ENCODE results near the gene GRIN2B.

DNA sequence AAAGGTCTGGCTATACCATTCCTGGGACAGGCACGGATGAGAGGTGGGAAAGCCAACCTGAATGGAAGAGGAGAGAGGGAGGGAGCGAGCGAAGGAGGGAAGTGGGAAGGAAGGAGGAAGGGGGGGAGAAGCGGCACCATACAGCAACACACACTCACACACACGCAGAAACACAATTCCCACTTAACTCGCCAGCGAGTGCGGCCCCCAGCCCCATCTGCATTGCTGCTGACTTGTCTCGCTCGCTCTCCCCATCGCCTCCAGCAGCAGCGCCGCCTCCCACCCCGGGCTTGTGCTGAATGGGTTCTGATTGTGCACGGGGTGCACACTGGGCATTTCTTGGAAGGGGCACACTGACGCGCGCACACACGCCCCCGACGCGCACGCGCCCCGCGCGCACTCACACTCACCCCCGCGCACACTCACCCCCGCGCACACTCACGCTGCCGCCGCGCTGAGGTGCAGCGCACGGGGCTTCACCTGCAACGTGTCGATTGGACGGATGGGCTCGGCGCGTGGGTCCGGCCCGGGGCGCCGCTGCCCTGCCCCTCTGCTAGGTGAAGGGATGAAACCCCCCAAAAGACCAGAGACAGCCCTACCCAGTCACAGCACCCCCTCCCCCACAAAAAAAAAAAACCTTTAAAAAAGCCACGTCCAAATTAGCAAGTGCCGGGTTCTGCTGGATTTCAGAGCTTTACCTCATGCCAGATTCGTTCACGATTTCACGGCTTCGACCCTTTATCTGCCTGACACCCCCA lies 685 bp downstream of the GRIN2B start:
- TF ChIP-seq POLR2A (IDR thresholded peaks at IDR 0.05), result no peak
- TF ChIP-seq, protein P1, sequence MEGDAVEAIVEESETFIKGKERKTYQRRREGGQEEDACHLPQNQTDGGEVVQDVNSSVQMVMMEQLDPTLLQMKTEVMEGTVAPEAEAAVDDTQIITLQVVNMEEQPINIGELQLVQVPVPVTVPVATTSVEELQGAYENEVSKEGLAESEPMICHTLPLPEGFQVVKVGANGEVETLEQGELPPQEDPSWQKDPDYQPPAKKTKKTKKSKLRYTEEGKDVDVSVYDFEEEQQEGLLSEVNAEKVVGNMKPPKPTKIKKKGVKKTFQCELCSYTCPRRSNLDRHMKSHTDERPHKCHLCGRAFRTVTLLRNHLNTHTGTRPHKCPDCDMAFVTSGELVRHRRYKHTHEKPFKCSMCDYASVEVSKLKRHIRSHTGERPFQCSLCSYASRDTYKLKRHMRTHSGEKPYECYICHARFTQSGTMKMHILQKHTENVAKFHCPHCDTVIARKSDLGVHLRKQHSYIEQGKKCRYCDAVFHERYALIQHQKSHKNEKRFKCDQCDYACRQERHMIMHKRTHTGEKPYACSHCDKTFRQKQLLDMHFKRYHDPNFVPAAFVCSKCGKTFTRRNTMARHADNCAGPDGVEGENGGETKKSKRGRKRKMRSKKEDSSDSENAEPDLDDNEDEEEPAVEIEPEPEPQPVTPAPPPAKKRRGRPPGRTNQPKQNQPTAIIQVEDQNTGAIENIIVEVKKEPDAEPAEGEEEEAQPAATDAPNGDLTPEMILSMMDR (IDR thresholded peaks at IDR 0.05), result no peak

All from esophagus squamous epithelium (tissue), 4 donors.